Heart left ventricle (tissue), 16 donors: Measurements from ENCODE around the gene KANK2. TPM values are rescaled to one million over a fixed set of nuclear protein-coding genes. Genes with fewer than 3 reads are reported as not detected.

Source experiments
- ATAC-seq, 4 donors: fragments of 200-7000 bp; cut with Tn5 transposase; one replicate each; pipeline ENCODE4 v1.9.1; 2020 to 2022; ENCODE audit warnings: moderate library complexity in 4 of 4, mild to moderate bottlenecking in 3 of 4, moderate number of reproducible peaks in 1 of 4
- DNase-seq, 5 donors: peaks; one replicate each; pipeline ENCODE4 v3.0.0-alpha.2; 2020
- H3K27ac ChIP-seq, 12 donors: fragments of 200-600 bp; sonication (generic) in 4 of 12; one replicate each; pipeline versions ENCODE4 v1.5.0 to v1.8.0; 2016 to 2022; ENCODE audit warnings: mild to moderate bottlenecking in 2 of 12
- H3K27me3 ChIP-seq, 9 donors: fragments of 200-600 bp; sonication (generic) in 2 of 9; one replicate each; pipeline versions ENCODE4 v1.5.1 to v1.8.0; 2016 to 2022; ENCODE audit warnings: mild to moderate bottlenecking in 3 of 9
- H3K36me3 ChIP-seq, 9 donors: fragments of 200-600 bp; sonication (generic) in 2 of 9; one replicate each; pipeline versions ENCODE4 v1.5.0 to v1.8.0; 2018 to 2022; ENCODE audit warnings: mild to moderate bottlenecking in 2 of 9
- H3K4me1 ChIP-seq, 12 donors: fragments of 200-600 bp; sonication (generic) in 4 of 12; one replicate each; pipeline versions ENCODE4 v1.5.0 to v1.8.0; 2016 to 2022; ENCODE audit warnings: mild to moderate bottlenecking in 3 of 12
- H3K4me3 ChIP-seq, 12 donors: fragments of 200-600 bp; sonication (generic) in 4 of 12; one replicate each; pipeline versions ENCODE4 v1.5.0 to v1.8.0; 2017 to 2022; ENCODE audit warnings: mild to moderate bottlenecking in 9 of 12, moderate library complexity in 4 of 12
- H3K9me3 ChIP-seq, 12 donors: fragments of 200-600 bp; sonication (generic) in 4 of 12; one replicate each; pipeline versions ENCODE4 v1.5.0 to v1.8.0; 2016 to 2022; ENCODE audit warnings: mild to moderate bottlenecking in 1 of 12
- POLR2A ChIP-seq, 2 donors: fragments of 450-650 bp; IDR thresholded peaks; one replicate each; pipeline ENCODE4 v1.6.1; 2017; ENCODE audit warnings: antibody characterized with exemption in 2 of 2, mild to moderate bottlenecking in 2 of 2, moderate library complexity in 2 of 2
- WGBS, 4 donors: extraction: QIAGEN DNeasy Blood & Tissue Kit in 2 of 4; methylation state at CpG; one replicate each; pipeline versions ENCODE4 v1.1.5 to v1.1.7; 2013 to 2018; 5-methylcytosine and 5-hydroxymethylcytosine counted together
- intact Hi-C, 10 donors: fragments of 100-400 bp; cut with DNase I; formaldehyde crosslinking; loops; one replicate each; pipeline versions ENCODE4 v1.11.1 to v1.14.2; 2022
- polyA plus RNA-seq, 2 donors: library from polyadenylated mRNA; stranded (reverse); fragments of 200-250 nt; gene quantifications; one replicate each; pipeline ENCODE4 v1.2.3, GENCODE V29; 2013
- total RNA-seq, 9 donors: library from RNA; depleted of rRNA in 2 of 9; stranded (reverse); fragments of >200 nt in 2 of 9; fragmentation: NEBNext Ultra II Directional in 3 of 9; extraction: Animal tissue kit (Norgen Biotek cat#: 25700) in 3 of 9; gene quantifications; one replicate each; pipeline versions ENCODE4 v1.1.0 to v1.2.4, GENCODE V29; 2016 to 2023
- TF ChIP-seq, protein P1 (sequence below), 12 donors: fragments of 200-600 bp; sonication (generic) in 4 of 12; IDR thresholded peaks; one replicate each; pipeline versions ENCODE4 v1.5.0 to v1.8.0; 2018 to 2022; ENCODE audit warnings: antibody characterized with exemption in 12 of 12, mild to moderate bottlenecking in 5 of 12
- donor health status: ischemic (EF 13 %, LVEDD 7.1; RV severe dilation, severe dysfunction).
- donor health status: healthy with polysubstance abuse.
- donor health status: DM: no; HTN: yes; CAD: no.
- donor health status: DM: no; HTN: no; CAD: no.
- donor health status: ischemic (EF 25% LVEDD 6.9; RV normal size, moderate dysfunction).
- donor health status: ischemic (EF 25% LVEDD 5.7; RV mildly dilated, moderate dysfunction).
- donor health status: healthy.
- donor health status: DM: yes; HTN: yes; CAD: no.
- donor health status: ischemic (EF 35%, LVEDD 5.7; RV mildly dilated, moderate dysfunction).
- donor health status: nonischemic (EF 11% LVEDD 7.7; RV severe dilation, severe dysfunction).
- donor health status: DM: yes; HTN: yes; CAD: no.
- donor health status: PGD.
- donor health status: ischemic (EF 29% LVEDD 5.4; RV normal size, mild dysfunction).
- donor health status: nonischemic (EF 23%, LVEDD 6.1; RV moderate dilation, normal function).

Gene KANK2
- total and polyA plus RNA-seq, 11 donors, result 232 to 1,831 (median 294) TPM

DNA sequence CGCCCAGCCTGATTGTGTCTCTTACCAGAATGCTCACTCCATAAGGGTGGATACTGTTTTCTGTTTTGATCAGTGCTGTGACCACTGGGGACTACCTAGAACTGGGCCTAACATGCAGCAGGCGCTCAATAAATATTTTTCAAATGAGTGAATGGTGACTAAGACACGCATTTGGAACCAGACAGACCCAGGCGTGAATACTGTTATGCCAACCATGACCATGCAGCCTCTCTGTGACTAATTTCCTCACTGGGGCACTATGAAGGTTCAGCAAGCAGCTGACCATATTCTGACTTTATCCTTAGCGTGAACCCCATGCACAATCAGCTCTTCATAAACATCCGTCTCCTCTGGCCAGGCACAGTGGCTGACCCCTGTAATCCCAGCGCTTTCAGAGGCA lies 28.8 kb downstream of the KANK2 start:
- ATAC-seq (no peak), DNase-seq (no peak)
- peaks cover 3 to 43% (median 31%) of the 10 kb centered on the region in 12 donors for H3K4me1 ChIP-seq
- no peaks in the 10 kb centered on the region for H3K27me3 ChIP-seq
- H3K36me3 ChIP-seq, result peaks cover 0 to 91% (median 81%) of the 10 kb centered on the region in 9 donors
- 75 to 94% (median 91%) methylated on average over 6 to 7 of the region's 7 CpGs for WGBS, 4 donors
- TF ChIP-seq, protein P1, sequence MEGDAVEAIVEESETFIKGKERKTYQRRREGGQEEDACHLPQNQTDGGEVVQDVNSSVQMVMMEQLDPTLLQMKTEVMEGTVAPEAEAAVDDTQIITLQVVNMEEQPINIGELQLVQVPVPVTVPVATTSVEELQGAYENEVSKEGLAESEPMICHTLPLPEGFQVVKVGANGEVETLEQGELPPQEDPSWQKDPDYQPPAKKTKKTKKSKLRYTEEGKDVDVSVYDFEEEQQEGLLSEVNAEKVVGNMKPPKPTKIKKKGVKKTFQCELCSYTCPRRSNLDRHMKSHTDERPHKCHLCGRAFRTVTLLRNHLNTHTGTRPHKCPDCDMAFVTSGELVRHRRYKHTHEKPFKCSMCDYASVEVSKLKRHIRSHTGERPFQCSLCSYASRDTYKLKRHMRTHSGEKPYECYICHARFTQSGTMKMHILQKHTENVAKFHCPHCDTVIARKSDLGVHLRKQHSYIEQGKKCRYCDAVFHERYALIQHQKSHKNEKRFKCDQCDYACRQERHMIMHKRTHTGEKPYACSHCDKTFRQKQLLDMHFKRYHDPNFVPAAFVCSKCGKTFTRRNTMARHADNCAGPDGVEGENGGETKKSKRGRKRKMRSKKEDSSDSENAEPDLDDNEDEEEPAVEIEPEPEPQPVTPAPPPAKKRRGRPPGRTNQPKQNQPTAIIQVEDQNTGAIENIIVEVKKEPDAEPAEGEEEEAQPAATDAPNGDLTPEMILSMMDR (IDR thresholded peaks at IDR 0.05), result no peak
- TF ChIP-seq POLR2A (IDR thresholded peaks at IDR 0.05), result no peak
- intact Hi-C loops, result no loop called here
- no peak overlapping the region for H3K4me3 ChIP-seq
- H3K9me3 ChIP-seq, result no peaks in the 10 kb centered on the region
- peak overlapping the region in 4 of 12 donors; percentile 1 to 86 (median 12) for H3K27ac ChIP-seq

DNA sequence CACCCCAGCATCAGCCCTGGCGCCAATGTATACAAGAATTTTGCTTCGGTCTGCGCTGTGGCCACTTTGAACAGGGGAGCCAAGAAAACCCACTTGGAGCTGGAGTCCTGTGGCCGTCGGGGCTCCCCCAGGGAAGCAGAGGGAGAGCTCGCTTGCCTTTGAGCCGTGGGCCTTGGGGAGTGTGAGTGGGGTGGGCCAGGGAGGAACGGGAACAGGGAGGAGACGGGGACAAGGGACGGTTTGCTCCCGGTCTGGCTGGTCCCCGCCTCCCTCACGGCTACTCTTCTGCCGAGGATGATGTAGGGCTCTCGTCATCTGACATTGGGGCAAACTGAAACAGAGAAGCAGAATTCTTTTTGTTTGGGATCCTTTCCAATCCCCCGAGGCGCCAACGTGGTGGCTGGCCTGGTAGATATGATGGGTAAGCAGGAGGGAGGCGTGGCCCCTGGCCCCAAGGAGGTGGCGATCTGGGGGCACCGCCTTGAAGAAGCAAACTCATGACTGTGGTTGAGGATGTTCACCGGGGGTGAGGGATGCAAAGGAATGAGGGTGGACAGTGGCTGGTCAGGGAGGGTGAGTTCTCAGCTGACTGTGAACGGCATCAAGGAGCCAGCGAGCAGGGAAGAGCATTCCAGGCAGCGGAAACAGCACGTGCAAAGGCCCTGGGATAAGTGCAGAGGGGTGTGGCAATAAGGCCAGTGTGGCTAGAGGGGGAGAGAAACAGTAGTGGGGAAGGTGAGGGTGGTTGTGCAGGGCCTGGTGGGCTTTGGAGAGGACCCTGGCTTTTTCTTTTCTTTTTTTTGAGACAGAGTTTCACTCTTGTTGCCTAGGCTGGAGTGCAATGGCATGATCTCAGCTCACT lies 30.8 kb downstream of the KANK2 start:
- peaks cover 3 to 43% (median 33%) of the 10 kb centered on the region in 12 donors for H3K4me1 ChIP-seq
- H3K27ac ChIP-seq, result peak overlapping the region; percentile 29 to 88 (median 82)
- WGBS, 4 donors, result 69 to 75% (median 71%) methylated on average over 26 of the region's 26 CpGs
- TF ChIP-seq, protein P1 (IDR thresholded peaks at IDR 0.05), result no peak
- no peak for TF ChIP-seq POLR2A (IDR thresholded peaks at IDR 0.05)
- H3K9me3 ChIP-seq, result no peaks in the 10 kb centered on the region
- DNase-seq, result peak; percentile 38 to 76 (median 57)
- no peak overlapping the region for H3K4me3 ChIP-seq
- peak; percentile 20 to 51 (median 28) for ATAC-seq
- no peaks in the 10 kb centered on the region for H3K27me3 ChIP-seq
- intact Hi-C loops, result no loop called here
- peaks cover 0 to 72% (median 63%) of the 10 kb centered on the region in 9 donors for H3K36me3 ChIP-seq

DNA sequence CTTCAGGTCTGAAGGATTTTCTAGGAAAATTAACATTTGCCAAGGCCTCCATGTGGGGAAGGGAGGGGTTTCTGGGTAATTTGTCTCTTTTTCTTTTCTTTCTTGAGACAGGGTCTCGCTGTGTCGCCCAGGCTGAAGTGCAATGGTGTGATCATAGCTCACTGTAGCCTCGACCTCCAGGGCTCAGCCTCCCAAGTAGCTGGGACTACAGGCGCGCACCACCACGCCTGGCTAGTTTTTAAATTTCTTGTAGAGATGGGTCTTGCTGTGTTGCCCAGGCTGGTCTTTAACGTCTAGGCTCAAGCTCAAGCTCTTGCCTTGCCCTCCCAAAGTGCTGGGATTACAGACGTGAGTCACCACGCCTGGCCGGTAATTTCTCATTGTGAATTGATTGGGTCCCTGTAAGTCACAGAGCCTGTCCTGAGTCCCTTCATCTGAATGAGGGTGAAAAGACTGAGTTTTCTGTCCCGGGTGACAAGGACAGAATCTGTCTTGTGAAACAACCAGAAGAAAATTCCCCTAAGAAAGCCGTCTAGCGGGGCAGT lies 31.8 kb downstream of the KANK2 start:
- TF ChIP-seq, protein P1 (IDR thresholded peaks at IDR 0.05), result no peak
- no peak for TF ChIP-seq POLR2A (IDR thresholded peaks at IDR 0.05)
- peak overlapping the region; percentile 69 to 88 (median 82) for H3K27ac ChIP-seq
- intact Hi-C loops, result loop anchor here in 1 of 10 donors (2.0 kb wide), 1 partner anchor 23 kb away; no protein-coding TSS in a partner anchor
- peaks cover 0 to 7% (median 0%) of the 10 kb centered on the region in 12 donors for H3K9me3 ChIP-seq
- peaks cover 3 to 43% (median 33%) of the 10 kb centered on the region in 12 donors for H3K4me1 ChIP-seq
- WGBS, 4 donors, result 79 to 87% (median 85%) methylated on average over 13 of the region's 13 CpGs
- H3K4me3 ChIP-seq, result peak overlapping the region in 3 of 12 donors; percentile 12 to 13 (median 12)
- H3K27me3 ChIP-seq, result no peaks in the 10 kb centered on the region
- peaks cover 0 to 63% (median 53%) of the 10 kb centered on the region in 9 donors for H3K36me3 ChIP-seq
- peak in 2 of 4 donors; percentile 3 to 5 for ATAC-seq
- DNase-seq, result no peak
